ENCODE measurements around the gene SIRT7. TPM values are rescaled to one million over a fixed set of nuclear protein-coding genes. Genes with fewer than 3 reads are reported as not detected.
"Not testable (repeated sequence)": the region's sequence is repeated elsewhere in the genome, so short reads cannot be mapped to it uniquely, and the experiment has no call there.

SIRT7 gene
- total and polyA plus RNA-seq, 2 donors from 2014 or later, result 17.4 to 25.2 TPM

DNA sequence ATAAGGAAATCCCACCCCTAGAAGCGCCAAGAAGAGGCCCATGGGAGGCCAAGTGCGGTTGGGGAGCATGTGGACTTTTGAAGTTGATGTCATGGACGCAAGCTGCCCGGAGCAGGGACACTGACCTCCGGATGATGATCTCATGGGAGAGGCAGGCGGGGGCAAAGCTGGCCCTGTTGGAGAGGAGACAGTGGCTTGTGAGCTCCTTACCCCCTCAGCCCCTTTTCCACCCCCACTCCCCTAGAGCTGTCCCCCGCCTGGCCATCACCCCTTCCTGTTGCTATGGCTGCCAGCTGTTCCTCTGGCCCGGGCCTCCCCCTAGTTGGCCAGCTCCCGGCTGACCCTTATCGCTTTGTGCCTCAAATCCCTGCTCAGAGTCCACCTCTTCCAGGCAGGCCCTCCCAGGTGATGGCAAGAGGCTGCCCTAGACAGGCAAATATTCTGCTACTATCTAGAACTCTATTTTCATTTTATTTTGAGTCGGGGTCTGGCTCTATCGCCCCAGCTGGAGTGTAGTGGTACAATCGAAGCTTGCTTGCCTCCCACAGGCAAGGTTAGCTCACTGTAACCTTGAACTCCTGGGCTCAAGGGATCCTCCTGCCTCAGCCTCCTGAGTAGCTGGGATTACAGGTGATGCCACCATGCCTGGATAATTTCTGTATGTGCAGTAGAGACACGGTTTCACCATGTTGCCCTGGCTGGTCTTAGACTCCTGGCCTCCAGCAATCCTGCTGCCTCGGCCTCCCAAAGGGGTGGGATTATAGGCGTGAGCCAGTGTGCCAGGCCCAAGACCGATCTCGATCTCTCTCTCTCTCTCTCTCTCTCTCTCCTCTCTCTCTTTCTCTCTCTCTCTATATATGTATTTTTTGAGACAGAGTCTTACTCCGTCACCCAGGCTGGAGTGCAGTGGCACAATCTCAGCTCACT is 36.4 kb upstream of the SIRT7 start:
- peaks cover 10% of the 10 kb centered on the region for H3K27me3 ChIP-seq (ENCODE audit: control insufficient read depth, insufficient read depth, low read length)
- FAIRE-seq (no peak), DNase-seq (no peak)
- no peak overlapping the region for H3K4me3 ChIP-seq (ENCODE audit: low read length in 3 of 3)
- H3K36me3 ChIP-seq (ENCODE audit: control insufficient read depth in 2 of 3, insufficient read depth in 3 of 3, low read length in 3 of 3), result no peaks in the 10 kb centered on the region
- no peaks in the 10 kb centered on the region for H3K4me1 ChIP-seq (ENCODE audit: control insufficient read depth in 2 of 3, insufficient read depth in 2 of 3, low read depth in 1 of 3, low read length in 3 of 3)
- TF ChIP-seq, protein P1, sequence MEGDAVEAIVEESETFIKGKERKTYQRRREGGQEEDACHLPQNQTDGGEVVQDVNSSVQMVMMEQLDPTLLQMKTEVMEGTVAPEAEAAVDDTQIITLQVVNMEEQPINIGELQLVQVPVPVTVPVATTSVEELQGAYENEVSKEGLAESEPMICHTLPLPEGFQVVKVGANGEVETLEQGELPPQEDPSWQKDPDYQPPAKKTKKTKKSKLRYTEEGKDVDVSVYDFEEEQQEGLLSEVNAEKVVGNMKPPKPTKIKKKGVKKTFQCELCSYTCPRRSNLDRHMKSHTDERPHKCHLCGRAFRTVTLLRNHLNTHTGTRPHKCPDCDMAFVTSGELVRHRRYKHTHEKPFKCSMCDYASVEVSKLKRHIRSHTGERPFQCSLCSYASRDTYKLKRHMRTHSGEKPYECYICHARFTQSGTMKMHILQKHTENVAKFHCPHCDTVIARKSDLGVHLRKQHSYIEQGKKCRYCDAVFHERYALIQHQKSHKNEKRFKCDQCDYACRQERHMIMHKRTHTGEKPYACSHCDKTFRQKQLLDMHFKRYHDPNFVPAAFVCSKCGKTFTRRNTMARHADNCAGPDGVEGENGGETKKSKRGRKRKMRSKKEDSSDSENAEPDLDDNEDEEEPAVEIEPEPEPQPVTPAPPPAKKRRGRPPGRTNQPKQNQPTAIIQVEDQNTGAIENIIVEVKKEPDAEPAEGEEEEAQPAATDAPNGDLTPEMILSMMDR (IDR thresholded peaks at IDR 0.05; ENCODE audit: borderline replicate concordance, extremely low read depth, insufficient read depth), result no peak
- H3K27ac ChIP-seq (ENCODE audit: low read depth in 2 of 2, low read length in 2 of 2), result no peak overlapping the region
- H3K9me3 ChIP-seq (ENCODE audit: control insufficient read depth in 2 of 3, insufficient read depth in 1 of 3, low read length in 3 of 3), result no peaks in the 10 kb centered on the region
- no peak overlapping the region for H3K9ac ChIP-seq (ENCODE audit: low read length in 3 of 3)
- intact Hi-C loops (cut with DNase I), result no loop called here

DNA sequence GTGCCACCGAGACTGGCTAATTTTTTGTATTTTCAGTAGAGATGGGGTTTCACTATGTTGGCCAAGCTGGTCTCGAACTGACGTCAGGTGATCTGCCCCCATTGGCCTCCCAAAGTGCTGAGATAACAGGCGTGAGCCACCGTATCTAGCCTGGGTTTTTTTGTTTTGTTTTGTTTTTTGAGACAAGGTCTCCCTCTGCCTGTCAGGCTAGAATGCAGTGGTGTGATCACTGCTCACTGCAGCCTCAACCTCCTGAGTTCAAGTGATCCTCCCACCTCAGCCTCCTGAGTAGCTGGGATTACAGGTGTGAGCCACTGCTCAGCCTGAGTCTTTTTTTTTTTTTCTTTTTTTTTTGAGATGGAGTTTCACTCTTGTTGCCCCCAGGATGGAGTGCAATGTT is 35.5 kb upstream of the SIRT7 start:
- FAIRE-seq; H3K9me3 ChIP-seq (ENCODE audit: control insufficient read depth in 2 of 3, insufficient read depth in 1 of 3, low read length in 3 of 3); H3K36me3 ChIP-seq (ENCODE audit: control insufficient read depth in 2 of 3, insufficient read depth in 3 of 3, low read length in 3 of 3); H3K27ac ChIP-seq (ENCODE audit: low read depth in 2 of 2, low read length in 2 of 2); H3K27me3 ChIP-seq (ENCODE audit: control insufficient read depth, insufficient read depth, low read length); DNase-seq; H3K4me3 ChIP-seq (ENCODE audit: low read length in 3 of 3); intact Hi-C loops (cut with DNase I); H3K9ac ChIP-seq (ENCODE audit: low read length in 3 of 3); H3K4me1 ChIP-seq (ENCODE audit: control insufficient read depth in 2 of 3, insufficient read depth in 2 of 3, low read depth in 1 of 3, low read length in 3 of 3): not testable (repeated sequence)

DNA sequence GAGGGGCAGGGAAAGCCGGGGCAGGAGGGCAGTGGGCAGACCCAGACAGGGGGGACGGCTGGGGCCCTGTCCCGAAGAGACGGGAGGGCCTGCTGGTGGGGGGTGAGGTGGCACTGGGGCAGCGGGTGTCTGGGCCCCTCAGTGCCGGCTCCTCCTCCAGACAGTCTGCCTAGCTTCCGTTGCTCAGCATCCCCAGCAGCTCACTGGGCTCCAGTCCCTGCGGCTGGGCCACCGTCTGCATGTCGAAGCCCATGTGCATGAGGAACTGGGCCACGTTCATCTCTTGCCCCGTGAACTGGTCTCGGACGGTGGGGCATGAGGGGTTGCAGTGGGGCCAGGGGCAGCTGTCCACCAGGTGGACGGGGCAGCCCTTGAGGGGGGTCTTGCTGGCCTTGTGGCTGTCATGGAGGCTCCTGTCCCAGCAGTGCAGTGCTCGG is 34.8 kb upstream of the SIRT7 start:
- no peaks in the 10 kb centered on the region for H3K4me1 ChIP-seq (ENCODE audit: control insufficient read depth in 2 of 3, insufficient read depth in 2 of 3, low read depth in 1 of 3, low read length in 3 of 3)
- TF ChIP-seq, protein P1 (IDR thresholded peaks at IDR 0.05; ENCODE audit: borderline replicate concordance, extremely low read depth, insufficient read depth), result no peak
- H3K4me3 ChIP-seq (ENCODE audit: low read length in 3 of 3), result no peak overlapping the region
- intact Hi-C loops (cut with DNase I), result no loop called here
- no peak for FAIRE-seq
- no peaks in the 10 kb centered on the region for H3K27me3 ChIP-seq (ENCODE audit: control insufficient read depth, insufficient read depth, low read length)
- H3K9ac ChIP-seq (ENCODE audit: low read length in 3 of 3), result no peak overlapping the region
- no peaks in the 10 kb centered on the region for H3K9me3 ChIP-seq (ENCODE audit: control insufficient read depth in 2 of 3, insufficient read depth in 1 of 3, low read length in 3 of 3)
- H3K27ac ChIP-seq (ENCODE audit: low read depth in 2 of 2, low read length in 2 of 2), result no peak overlapping the region
- DNase-seq, result no peak
- no peaks in the 10 kb centered on the region for H3K36me3 ChIP-seq (ENCODE audit: control insufficient read depth in 2 of 3, insufficient read depth in 3 of 3, low read length in 3 of 3)

DNA sequence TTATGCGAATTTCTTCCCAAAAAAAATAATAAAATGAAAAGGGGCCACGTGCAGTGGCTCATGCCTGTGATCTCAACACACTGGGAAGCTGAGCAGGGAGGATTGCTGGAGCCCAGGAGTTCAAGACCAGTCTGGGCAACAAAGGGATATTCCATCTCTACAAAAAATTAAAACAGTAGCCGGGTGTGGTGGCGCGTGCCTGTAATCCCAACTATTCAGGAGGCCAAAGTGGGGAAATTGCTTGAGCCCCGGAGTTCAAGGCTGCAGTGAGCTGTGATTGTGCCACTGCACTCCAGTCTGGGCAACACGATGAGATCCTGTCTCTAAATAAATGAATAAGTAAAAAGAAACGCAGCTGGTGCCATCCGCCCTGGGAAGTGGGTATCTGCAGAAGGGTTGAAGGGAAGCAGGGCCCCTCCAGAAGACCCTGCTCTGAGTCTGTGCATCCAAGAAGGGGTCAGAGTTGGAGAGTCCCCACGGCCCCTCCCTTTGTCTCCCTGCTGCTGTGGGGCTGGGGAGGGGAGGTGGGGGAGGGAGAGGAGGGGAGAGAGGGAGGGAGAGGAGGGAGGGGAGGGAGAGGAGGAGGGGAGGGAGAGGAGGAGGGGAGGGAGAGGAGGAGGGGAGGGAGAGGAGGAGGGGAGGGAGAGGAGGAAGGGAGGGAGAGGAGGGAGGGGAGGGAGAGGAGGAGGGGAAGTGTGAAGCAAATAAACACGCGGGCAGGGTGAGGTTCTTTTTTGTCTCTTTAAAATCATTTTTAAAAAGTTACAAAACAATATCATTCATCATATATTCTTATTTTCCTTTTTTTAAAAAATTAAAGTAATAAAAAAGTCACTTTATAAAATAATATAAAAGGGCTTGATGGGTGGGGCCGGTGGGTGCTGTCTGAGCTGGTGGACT is 34.1 kb upstream of the SIRT7 start:
- Histone ChIP-seq H3K4me3 (ENCODE audit: low read length in 3 of 3) (no peak overlapping the region), H3K27ac (ENCODE audit: low read depth in 2 of 2, low read length in 2 of 2) (no peak overlapping the region), H3K4me1 (ENCODE audit: control insufficient read depth in 2 of 3, insufficient read depth in 2 of 3, low read depth in 1 of 3, low read length in 3 of 3) (no peaks in the 10 kb centered on the region), H3K27me3 (ENCODE audit: control insufficient read depth, insufficient read depth, low read length) (no peaks in the 10 kb centered on the region), H3K9me3 (ENCODE audit: control insufficient read depth in 2 of 3, insufficient read depth in 1 of 3, low read length in 3 of 3) (no peaks in the 10 kb centered on the region), H3K9ac (ENCODE audit: low read length in 3 of 3) (no peak overlapping the region), H3K36me3 (ENCODE audit: control insufficient read depth in 2 of 3, insufficient read depth in 3 of 3, low read length in 3 of 3) (no peaks in the 10 kb centered on the region)
- FAIRE-seq (no peak), DNase-seq (no peak)
- TF ChIP-seq, protein P1 (IDR thresholded peaks at IDR 0.05; ENCODE audit: borderline replicate concordance, extremely low read depth, insufficient read depth), result no peak
- intact Hi-C loops (cut with DNase I), result no loop called here

Measured in kidney (tissue), 14 donors.